OCI-LY3 (cell line): ENCODE results near the gene PPP1R7.

Experiments used
- H2AFZ ChIP-seq: fragments of 200-600, 300-600 bp; shearing (Covaris generic); 2 replicates; pipeline ENCODE4 v1.6.0; 2014; ENCODE audit warnings: antibody characterized with exemption, low read depth, low read length
- H3K27ac ChIP-seq: fragments of 200-600, 300-600 bp; sonication (generic); 2 replicates; pipeline ENCODE4 v1.5.1; 2014; ENCODE audit warnings: mild to moderate bottlenecking, low read length, moderate library complexity, mixed read lengths
- H3K27me3 ChIP-seq: fragments of 200-600, 300-600 bp; sonication (generic); 2 replicates; pipeline ENCODE4 v1.6.1; 2014; ENCODE audit warnings: low read depth, low read length, mixed read lengths
- H3K36me3 ChIP-seq: fragments of 200-600, 300-600 bp; sonication (generic); replicated peaks from 2 replicates; pipeline ENCODE3; 2014; ENCODE audit warnings: low read depth, low read length, mixed read lengths
- H3K4me1 ChIP-seq: fragments of 300-600, 200-600 bp; sonication (generic); 2 replicates; pipeline ENCODE4 v1.6.1; 2014; ENCODE audit warnings: low read length, mixed read lengths
- H3K4me2 ChIP-seq: fragments of 200-600, 300-600 bp; sonication (generic); 2 replicates; pipeline ENCODE4 v1.6.1; 2014; ENCODE audit warnings: low read length, mixed read lengths
- H3K4me3 ChIP-seq: fragments of 300-600, 200-600 bp; sonication (generic); 2 replicates; pipeline ENCODE4 v1.5.1; 2014; ENCODE audit warnings: antibody characterized with exemption, mild to moderate bottlenecking, low read length, moderate library complexity
- H3K79me2 ChIP-seq: fragments of 300-600, 200-600 bp; shearing (Covaris generic); 2 replicates; pipeline ENCODE4 v1.6.1; 2014; ENCODE audit warnings: mild to moderate bottlenecking, low read length, mixed read lengths
- H3K9ac ChIP-seq: fragments of 300-600, 200-600 bp; shearing (Covaris generic); 2 replicates; pipeline ENCODE4 v1.6.0; 2014; ENCODE audit warnings: mild to moderate bottlenecking, low read length, moderate library complexity
- H3K9me3 ChIP-seq: fragments of 200-600, 300-600 bp; shearing (Covaris generic); 2 replicates; pipeline ENCODE4 v1.6.1; 2014; ENCODE audit warnings: low read length, mixed read lengths; ENCODE audit not compliant: insufficient read depth
- H4K20me1 ChIP-seq: fragments of 200-600, 300-600 bp; sonication (generic); 2 replicates; pipeline ENCODE4 v1.6.1; 2016; ENCODE audit warnings: low read length, mixed read lengths; ENCODE audit not compliant: insufficient read depth
- CTCF ChIP-seq: fragments of 200-600, 300-600 bp; sonication (generic); IDR thresholded peaks from 2 replicates; pipeline ENCODE4 v1.5.1; 2014; ENCODE audit warnings: antibody characterized with exemption, low read length, low read depth
- EZH2phosphoT487 ChIP-seq: fragments of 200-600 bp; shearing (Covaris generic); IDR thresholded peaks from 2 replicates; pipeline ENCODE4 v1.6.1; 2018; ENCODE audit warnings: antibody characterized with exemption, mixed run types, low read depth

The PPP1R7 gene

GRCh38 chr2:241121008-241121407 lies 29.3 kb upstream of the PPP1R7 start:
- H3K4me2 ChIP-seq, result no peak overlapping the region
- H3K9ac ChIP-seq, result no peak overlapping the region
- H2AFZ ChIP-seq, result no peak overlapping the region
- no peak for TF ChIP-seq CTCF
- no peak for TF ChIP-seq EZH2phosphoT487
- H4K20me1 ChIP-seq, result no peaks in the 10 kb centered on the region
- H3K27ac ChIP-seq, result no peak overlapping the region
- H3K36me3 ChIP-seq, result peaks cover 44% of the 10 kb centered on the region
- no peaks in the 10 kb centered on the region for H3K9me3 ChIP-seq
- peaks cover 70% of the 10 kb centered on the region for H3K79me2 ChIP-seq
- H3K4me3 ChIP-seq, result no peak overlapping the region
- H3K27me3 ChIP-seq, result no peaks in the 10 kb centered on the region
- H3K4me1 ChIP-seq, result peaks cover 14% of the 10 kb centered on the region

- peaks cover 29% of the 10 kb centered on the region for H3K4me1 ChIP-seq
- no peak overlapping the region for H2AFZ ChIP-seq
- no peak overlapping the region for H3K9ac ChIP-seq
- TF ChIP-seq CTCF (no peak), EZH2phosphoT487 (no peak)
- no peak overlapping the region for H3K4me3 ChIP-seq
- no peak overlapping the region for H3K4me2 ChIP-seq
- no peaks in the 10 kb centered on the region for H3K9me3 ChIP-seq
- peaks cover 49% of the 10 kb centered on the region for H3K36me3 ChIP-seq
- H3K27ac ChIP-seq, result no peak overlapping the region
- peaks cover 69% of the 10 kb centered on the region for H3K79me2 ChIP-seq
- H4K20me1 ChIP-seq, result no peaks in the 10 kb centered on the region
- H3K27me3 ChIP-seq, result no peaks in the 10 kb centered on the region
Observed at GRCh38 chr2:241122376-241123002, 27.8 kb upstream of the PPP1R7 start.

- Histone ChIP-seq H3K36me3 (peaks cover 58% of the 10 kb centered on the region), H3K9ac (peak overlapping the region; percentile 39; the same call in 1 of the 2 replicates), H3K27ac (peak overlapping the region; percentile 57), H3K9me3 (peaks cover 9% of the 10 kb centered on the region; the same call in 1 of the 2 replicates), H2AFZ (no peak overlapping the region), H4K20me1 (no peaks in the 10 kb centered on the region), H3K4me3 (no peak overlapping the region), H3K4me1 (peaks cover 44% of the 10 kb centered on the region), H3K79me2 (peaks cover 64% of the 10 kb centered on the region), H3K27me3 (no peaks in the 10 kb centered on the region), H3K4me2 (peak overlapping the region; percentile 7; the same call in 1 of the 2 replicates)
- TF ChIP-seq CTCF (no peak), EZH2phosphoT487 (no peak)
Observed at GRCh38 chr2:241123816-241124536, 26.3 kb upstream of the PPP1R7 start.

GRCh38 chr2:241125626-241126025 lies 24.6 kb upstream of the PPP1R7 start:
- TF ChIP-seq CTCF (no peak), EZH2phosphoT487 (no peak)
- Histone ChIP-seq H3K79me2 (peaks cover 72% of the 10 kb centered on the region), H3K4me3 (peak overlapping the region; percentile 40), H3K4me2 (peak overlapping the region; percentile 65), H2AFZ (no peak overlapping the region), H3K9ac (peak overlapping the region; percentile 93), H4K20me1 (no peaks in the 10 kb centered on the region), H3K27me3 (no peaks in the 10 kb centered on the region), H3K36me3 (peaks cover 71% of the 10 kb centered on the region), H3K4me1 (peaks cover 59% of the 10 kb centered on the region), H3K27ac (peak overlapping the region; percentile 99), H3K9me3 (peaks cover 9% of the 10 kb centered on the region; the same call in 1 of the 2 replicates)
